GM12878 (cell line): ENCODE results near the gene YBX3. TPM values are rescaled to one million over a fixed set of nuclear protein-coding genes. Genes with fewer than 3 reads are reported as not detected.

Source experiments
- ATAC-seq: fragments of 200-7000 bp; cut with Tn5 transposase; 3 replicates; pipeline ENCODE4 v1.9.1; 2020; ENCODE audit warnings: mild to moderate bottlenecking, moderate library complexity
- BruUV-seq: library from RNA; stranded (reverse); fragments of 400-500 nt; replicated peaks from 2 replicates; lab custom pipeline; 2021; lab: Mats Ljungman, UMichigan
- CTCF ChIA-PET: fragments of 300-600 bp; sonication (Branson Sonifier 250); formaldehyde crosslinking; extraction: SDS; loops from one replicate; lab custom pipeline; 2021; ENCODE audit warnings: inconsistent platforms; lab: Yijun Ruan, JAX
- POLR2A ChIA-PET: fragments of 350-600 bp; formaldehyde crosslinking; extraction: SDS; loops from one replicate; lab custom pipeline; 2021; ENCODE audit warnings: inconsistent platforms; lab: Charles Lee
- RAD21 ChIA-PET: fragments of 300-600 bp; sonication (Branson Sonifier 250); formaldehyde crosslinking; loops from one replicate; lab custom pipeline; 2023; ENCODE audit warnings: antibody characterized with exemption; ENCODE audit not compliant: unreplicated experiment; lab: Charles Lee
- SMC1A ChIA-PET: fragments of 300-600 bp; sonication (Branson Sonifier 250); formaldehyde crosslinking; loops from one replicate; lab custom pipeline; 2023; ENCODE audit not compliant: unreplicated experiment, uncharacterized antibody; lab: Charles Lee
- DNase-seq: peaks from one replicate; pipeline ENCODE4 v3.0.0-alpha.2; 2011; ENCODE audit warnings: low read depth, low spot score
- FAIRE-seq: peaks from 3 replicates; lab custom pipeline; 2011; peaks lifted over from hg19 to GRCh38; lab: Jason Lieb, UNC
- H2AFZ ChIP-seq: 2 replicates; pipeline ENCODE4 v1.6.0; 2011; ENCODE audit warnings: low read depth, low read length, control low read depth; ENCODE audit not compliant: control insufficient read depth
- H3K27ac ChIP-seq: 2 replicates; pipeline ENCODE4 v1.5.1; 2011; ENCODE audit warnings: control low read depth; ENCODE audit not compliant: control insufficient read depth, insufficient read depth
- H3K27me3 ChIP-seq, 2 experiments: replicated peaks in 1 of 2; 2 replicates each; pipeline versions ENCODE4 v1.6.0 to v1.6.1; 2011; ENCODE audit warnings: low read length in 1 of 2; ENCODE audit not compliant: control insufficient read depth in 2 of 2, insufficient read depth in 2 of 2
- H3K36me3 ChIP-seq, 2 experiments: 2 replicates each; pipeline ENCODE4 v1.5.1; 2011; ENCODE audit warnings: low read length in 1 of 2; ENCODE audit not compliant: control insufficient read depth in 2 of 2, insufficient read depth in 2 of 2
- H3K4me1 ChIP-seq: 2 replicates; pipeline ENCODE4 v1.6.1; 2011; ENCODE audit warnings: mild to moderate bottlenecking, low read length, moderate library complexity, mixed read lengths; ENCODE audit not compliant: control insufficient read depth, insufficient read depth
- H3K4me2 ChIP-seq: 2 replicates; pipeline ENCODE4 v1.6.0; 2011; ENCODE audit warnings: control low read depth; ENCODE audit not compliant: control insufficient read depth, insufficient read depth
- H3K4me3 ChIP-seq: fragments of 200-600 bp; sonication (generic); 2 replicates; pipeline ENCODE4 v1.5.1; 2016
- H3K79me2 ChIP-seq: 2 replicates; pipeline ENCODE4 v1.6.0; 2011; ENCODE audit warnings: low read length; ENCODE audit not compliant: control insufficient read depth, insufficient read depth
- H3K9ac ChIP-seq: 2 replicates; pipeline ENCODE4 v1.8.0; 2011; ENCODE audit warnings: low read length, control low read depth, mixed read lengths; ENCODE audit not compliant: control insufficient read depth, insufficient read depth
- H3K9me3 ChIP-seq: replicated peaks from 3 replicates; pipeline ENCODE4 v1.5.1; 2011; ENCODE audit warnings: mild to moderate bottlenecking, low read length; ENCODE audit not compliant: control insufficient read depth, insufficient read depth
- H4K20me1 ChIP-seq: 2 replicates; pipeline ENCODE4 v1.6.0; 2011; ENCODE audit not compliant: control insufficient read depth, insufficient read depth
- CBFB ChIP-seq: IDR thresholded peaks from 2 replicates; pipeline ENCODE4 v1.6.1; 2016; ENCODE audit warnings: antibody characterized with exemption, low read depth
- CTCF ChIP-seq, 3 experiments: IDR thresholded peaks in 2 of 3; conservative IDR thresholded peaks in 1 of 3; 2 replicates each; pipeline ENCODE4 v1.5.1; 2011; ENCODE audit warnings: low read depth in 3 of 3, low read length in 3 of 3, mild to moderate bottlenecking in 3 of 3, control low read depth in 2 of 3, moderate library complexity in 2 of 3, inconsistent platforms in 1 of 3, mixed read lengths in 1 of 3; ENCODE audit not compliant: control insufficient read depth in 2 of 3, insufficient read depth in 1 of 3; ENCODE audit errors: extremely low read depth in 1 of 3
- IKZF2 ChIP-seq, 2 experiments: fragments of 450-650 bp; IDR thresholded peaks; 2 replicates each; pipeline ENCODE4 v1.6.1; 2017; ENCODE audit warnings: mild to moderate bottlenecking in 2 of 2, moderate library complexity in 2 of 2
- MLLT1 ChIP-seq: fragments of 450-650 bp; IDR thresholded peaks from 2 replicates; pipeline ENCODE4 v1.6.1; 2016; ENCODE audit warnings: mild to moderate bottlenecking
- NBN ChIP-seq: fragments of 450-650 bp; IDR thresholded peaks from 2 replicates; pipeline ENCODE4 v1.6.1; 2016
- PKNOX1 ChIP-seq: fragments of 450-650 bp; IDR thresholded peaks from 2 replicates; pipeline ENCODE4 v1.6.1; 2016; ENCODE audit warnings: mild to moderate bottlenecking
- SPI1 ChIP-seq: IDR thresholded peaks from 2 replicates; pipeline ENCODE4 v1.6.1; 2011; ENCODE audit warnings: low read depth, mild to moderate bottlenecking, low read length, moderate library complexity, borderline replicate concordance; ENCODE audit not compliant: insufficient read depth
- STAT1 ChIP-seq: fragments of 450-650 bp; conservative IDR thresholded peaks from 2 replicates; pipeline ENCODE4 v1.6.1; 2014; ENCODE audit warnings: antibody characterized with exemption, mild to moderate bottlenecking
- SUPT20H ChIP-seq: IDR thresholded peaks from 2 replicates; pipeline ENCODE4 v1.6.1; 2011; ENCODE audit warnings: low read depth, mild to moderate bottlenecking, low read length, moderate library complexity, borderline replicate concordance; ENCODE audit not compliant: control insufficient read depth
- TBL1XR1 ChIP-seq: IDR thresholded peaks from 2 replicates; pipeline ENCODE4 v1.6.1; 2012; ENCODE audit warnings: low read depth, low read length, improper control_type of control experiment
- TCF12 ChIP-seq: IDR thresholded peaks from 2 replicates; pipeline ENCODE4 v1.6.1; 2011; ENCODE audit warnings: low read depth, mild to moderate bottlenecking, low read length
- WRNIP1 ChIP-seq: IDR thresholded peaks from 2 replicates; pipeline ENCODE4 v1.6.1; 2011; ENCODE audit warnings: low read depth, low read length, improper control_type of control experiment, borderline replicate concordance
- YY1 ChIP-seq: IDR thresholded peaks from 2 replicates; pipeline ENCODE4 v1.6.1; 2011; ENCODE audit warnings: low read depth, mild to moderate bottlenecking, low read length
- ZNF207 ChIP-seq: fragments of 450-650 bp; IDR thresholded peaks from 2 replicates; pipeline ENCODE4 v1.6.1; 2014; ENCODE audit warnings: antibody characterized with exemption, mild to moderate bottlenecking, borderline replicate concordance
- WGBS: methylation state at CpG from one replicate; pipeline ENCODE4 v1.1.6; 2016; ENCODE audit warnings: low lambda C conversion rate; ENCODE audit not compliant: insufficient replicate concordance, insufficient coverage; ENCODE audit errors: missing lambda C conversion rate; 5-methylcytosine and 5-hydroxymethylcytosine counted together
- in situ Hi-C: fragments of 300-500 bp; cut with MboI; formaldehyde crosslinking; loops from 9 replicates; pipeline ENCODE4 v1.14.3; 2018; ENCODE audit warnings: mixed read lengths
- intact Hi-C: fragments of 100-400 bp; cut with micrococcal nuclease; formaldehyde crosslinking; loops from one replicate; pipeline ENCODE4 v1.14.2; 2022; ENCODE audit not compliant: unreplicated experiment
- polyA plus RNA-seq, 11 experiments: library from polyadenylated mRNA; depleted of rRNA in 4 of 11; unstranded in 6 of 11; stranded (reverse) in 5 of 11; fragments of >200 nt; fragmentation: Nextera tagmentation in 4 of 11; fragmentation: Illumina TruSeq in 1 of 11; extraction: Ambion mirVana in 4 of 11; extraction: Trizol in 1 of 11; gene quantifications; 1 replicate in 1 of 11; 2 replicates in 10 of 11; pipeline versions ENCODE4 v1.2.1 to v1.2.3, GENCODE V29; 2011 to 2016; ENCODE audit warnings: inconsistent platforms in 2 of 11, missing spikeins in 2 of 11, low read depth in 1 of 11
- total RNA-seq, 4 experiments: library from RNA; depleted of rRNA in 3 of 4; stranded (reverse); fragments of >200 nt in 3 of 4; fragmentation: Illumina TruSeq in 1 of 4; extraction: Trizol in 1 of 4; gene quantifications; 2 replicates each; pipeline versions ENCODE4 v1.2.1 to v1.2.3, GENCODE V29; 2013 to 2021

Gene YBX3
- total and polyA plus RNA-seq, 10 of the 15 experiments (the other 5 are each of a cell fraction or from before 2014, with no cell fraction given) = 25.9 to 221 (median 111) TPM

- TF ChIP-seq CTCF (IDR thresholded peaks at IDR 0.05 in 2 of 3, conservative IDR thresholded peaks at IDR 0.05 in 1 of 3; ENCODE audit: control insufficient read depth in 2 of 3, extremely low read depth in 1 of 3, insufficient read depth in 1 of 3, low read depth in 3 of 3, low read length in 3 of 3) (no peak), MLLT1 (no peak), ZNF207 (no peak), SPI1 (no peak)
These were observed 6.3 kb downstream of the YBX3 start (continued) for GRCh38 chr12:10716704-10717315.

- Histone ChIP-seq H3K4me1 (no peaks in the 10 kb centered on the region), H3K36me3 (peaks cover 0 to 29% of the 10 kb centered on the region in 2 experiments; a peak in 3 of 4 replicates), H3K27ac (no peak overlapping the region), H3K4me2 (no peak overlapping the region), H3K4me3 (no peak overlapping the region), H3K27me3 (no peaks in the 10 kb centered on the region), H3K9ac (no peak overlapping the region), H3K9me3 (no peaks in the 10 kb centered on the region), H2AFZ (no peak overlapping the region), H4K20me1 (no peaks in the 10 kb centered on the region), H3K79me2 (peaks cover 43% of the 10 kb centered on the region)
- DNase-seq = no peak
- in situ Hi-C loops (no loop called here), intact Hi-C loops (no loop called here)
- ATAC-seq = no peak
- 78% methylated on average over 4 of the region's 4 CpGs for WGBS
- no TSS peak for BruUV-seq
- ChIA-PET SMC1A (no interaction called here), RAD21 (no interaction called here), CTCF (no interaction called here), POLR2A (interaction anchor here (0.5 kb wide), 1 partner anchor 14 kb away, joined by 6 read pairs; no protein-coding TSS in a partner anchor)
- FAIRE-seq = no peak
- no peak for TF ChIP-seq NBN
- TF ChIP-seq SUPT20H = no peak
- no peak for TF ChIP-seq IKZF2 (IDR thresholded peaks at IDR 0.05)
- no peak for TF ChIP-seq STAT1
- TF ChIP-seq TBL1XR1 = no peak
- no peak for TF ChIP-seq YY1
- no peak for TF ChIP-seq CBFB
- TF ChIP-seq TCF12 = no peak
- TF ChIP-seq CTCF (IDR thresholded peaks at IDR 0.05 in 2 of 3, conservative IDR thresholded peaks at IDR 0.05 in 1 of 3; ENCODE audit: control insufficient read depth in 2 of 3, extremely low read depth in 1 of 3, insufficient read depth in 1 of 3, low read depth in 3 of 3, low read length in 3 of 3) = no peak
- no peak for TF ChIP-seq PKNOX1
- TF ChIP-seq WRNIP1 = no peak
These were observed 6.8 kb downstream of the YBX3 start for GRCh38 chr12:10716277-10716676.
